ENCODE data around the gene RSPO3. TPM values are rescaled to one million over a fixed set of nuclear protein-coding genes. Genes with fewer than 3 reads are reported as not detected.
A peak's percentile ranks its signal among the peaks of the same experiment; 100 is the strongest.

RSPO3 gene
- total and polyA plus RNA-seq, 2 of the 4 experiments (the other 2 are of a cell fraction), result not detected

DNA sequence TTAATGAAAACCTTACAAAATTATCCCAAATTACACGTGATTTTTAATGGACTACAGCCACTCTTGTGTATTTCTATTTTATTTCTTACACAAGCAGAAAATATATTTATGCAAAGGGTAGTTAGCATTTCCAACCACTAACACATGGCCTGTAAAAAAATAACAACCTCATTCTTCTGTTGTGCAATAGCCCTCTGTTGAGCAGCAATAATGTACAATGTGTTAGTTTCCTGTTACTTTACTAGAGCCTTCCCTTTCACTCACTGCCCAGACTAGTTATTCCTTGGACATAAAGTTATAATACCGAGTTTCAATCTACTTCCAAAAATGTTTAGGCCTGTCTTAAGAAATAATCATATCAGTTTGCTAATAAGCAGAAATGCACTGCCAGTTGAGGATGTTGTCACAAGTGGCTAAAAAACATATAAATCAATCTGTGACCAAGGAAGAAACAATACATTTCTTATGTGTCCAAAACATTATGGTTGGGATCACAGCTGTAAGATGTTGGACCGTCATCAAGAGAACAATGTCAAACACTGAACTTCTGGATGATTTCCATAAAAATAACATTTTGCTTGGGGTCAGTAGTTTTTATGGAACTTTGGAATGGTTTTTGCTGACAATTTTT, 74.6 kb downstream of the RSPO3 start:
- Histone ChIP-seq H4K20me1 (ENCODE audit: insufficient read depth, low read length) (no peaks in the 10 kb centered on the region), H3K18ac (ENCODE audit: low read depth, low read length) (0 out of 2 replicates have a peak overlapping the region, but pooled peaks have one; percentile 3), H3K9ac (ENCODE audit: low read depth, low read length) (no peak overlapping the region), H3K36me3 (ENCODE audit: control insufficient read depth, insufficient read depth, low read length) (no peaks in the 10 kb centered on the region), H3K9me1 (ENCODE audit: insufficient read depth, low read length) (no peaks in the 10 kb centered on the region), H4K5ac (ENCODE audit: low read depth, low read length) (no peak overlapping the region), H2BK120ac (ENCODE audit: low read depth, low read length) (no peak overlapping the region), H3K56ac (ENCODE audit: extremely low read depth, insufficient read depth, low read length) (no peak overlapping the region), H2BK15ac (ENCODE audit: low read depth, low read length) (no peak overlapping the region), H2AFZ (replicated peaks; ENCODE audit: low read length, poor library complexity) (no peak overlapping the region), H3K79me1 (ENCODE audit: low read depth in 1 of 2, low read length in 2 of 2) (no peaks in the 10 kb centered on the region), H3K4me3 (ENCODE audit: insufficient read depth, low read depth, low read length) (no peak overlapping the region), H4K91ac (ENCODE audit: insufficient read depth, low read depth, low read length) (no peak overlapping the region), H2AK5ac (ENCODE audit: low read depth, low read length) (no peak overlapping the region), H2BK20ac (ENCODE audit: low read depth, low read length) (no peak overlapping the region), H4K8ac (ENCODE audit: low read depth in 2 of 2, low read length in 2 of 2) (no peak overlapping the region), H3K23ac (ENCODE audit: low read depth, low read length) (no peak overlapping the region), H3K4ac (ENCODE audit: low read depth, low read length) (no peak overlapping the region), H3K27ac (ENCODE audit: insufficient read depth, low read length) (no peak overlapping the region), H3K9me3 (ENCODE audit: control insufficient read depth, insufficient read depth, low read length) (no peaks in the 10 kb centered on the region), H2AK9ac (replicated peaks; ENCODE audit: low read depth, low read length, poor library complexity) (no peak overlapping the region), H3K4me2 (ENCODE audit: low read depth, low read length) (no peak overlapping the region), H3K14ac (replicated peaks; ENCODE audit: low read depth, low read length) (no peak overlapping the region), H3K27me3 (ENCODE audit: control insufficient read depth, insufficient read depth, low read length) (no peaks in the 10 kb centered on the region), H3K4me1 (ENCODE audit: control insufficient read depth, insufficient read depth, low read length) (no peaks in the 10 kb centered on the region), H2BK5ac (ENCODE audit: low read depth, low read length, poor library complexity, severe bottlenecking) (no peak overlapping the region)
- TF ChIP-seq CHD1 (IDR thresholded peaks at IDR 0.05; ENCODE audit: low read depth, low read length), result no peak
- peak; percentile 96 for TF ChIP-seq CEBPB (IDR thresholded peaks at IDR 0.05; ENCODE audit: low read depth, low read length)
- ATAC-seq (ENCODE audit: low read depth) (peak; percentile 64), DNase-seq (peak; percentile 62)
- dilution Hi-C loops (cut with HindIII; ENCODE audit: low sequenced_read_pairs, unreplicated experiment) (no loop called here), intact Hi-C loops (cut with micrococcal nuclease) (loop anchor here (2.0 to 5.0 kb wide), 3 partner anchors 71 to 1161 kb away; partner anchors contain the start of gene RNF146), in situ Hi-C loops (cut with MboI; ENCODE audit: low sequenced_read_pairs) (no loop called here)
- CTCF ChIA-PET, result interaction anchor here (0.7 kb wide), 1 partner anchor 356 kb away, joined by 3 read pairs; no protein-coding TSS in a partner anchor
- POLR2A ChIA-PET (ENCODE audit: unreplicated experiment), result no interaction called here
- no TSS peak for BruUV-seq (replicated peaks)
- no CpG with 5 or more reads among the region's 3 CpGs for WGBS, 2 experiments (ENCODE audit: extremely low coverage in 2 of 2, insufficient read length in 1 of 2)

All from IMR-90 (cell line).